ES-I3 (cell line): ENCODE results near the gene BLCAP.

ENCODE experiments used
- H3K36me3 ChIP-seq: 2 replicates; pipeline ENCODE4 v1.6.1; 2013; ENCODE audit warnings: mild to moderate bottlenecking, low read length, control low read depth, moderate library complexity; ENCODE audit not compliant: insufficient read depth
- H3K4me1 ChIP-seq: 2 replicates; pipeline ENCODE4 v1.6.1; 2013; ENCODE audit warnings: mild to moderate bottlenecking, control low read depth, low read length; ENCODE audit not compliant: insufficient read depth
- H3K9ac ChIP-seq: 2 replicates; pipeline ENCODE4 v1.6.1; 2013; ENCODE audit warnings: low read depth, mild to moderate bottlenecking, low read length, moderate library complexity
- H3K9me3 ChIP-seq: 2 replicates; pipeline ENCODE4 v1.6.1; 2013; ENCODE audit warnings: mild to moderate bottlenecking, low read length, moderate library complexity; ENCODE audit not compliant: control insufficient read depth, insufficient read depth

BLCAP gene

GRCh38 chr20:37520419-37520955, 7.2 kb downstream of the BLCAP start:
- Histone ChIP-seq H3K4me1 (peaks cover 30% of the 10 kb centered on the region), H3K9ac (peak overlapping the region; percentile 69; the same call in 1 of the 2 replicates), H3K36me3 (no peaks in the 10 kb centered on the region), H3K9me3 (no peaks in the 10 kb centered on the region)

DNA sequence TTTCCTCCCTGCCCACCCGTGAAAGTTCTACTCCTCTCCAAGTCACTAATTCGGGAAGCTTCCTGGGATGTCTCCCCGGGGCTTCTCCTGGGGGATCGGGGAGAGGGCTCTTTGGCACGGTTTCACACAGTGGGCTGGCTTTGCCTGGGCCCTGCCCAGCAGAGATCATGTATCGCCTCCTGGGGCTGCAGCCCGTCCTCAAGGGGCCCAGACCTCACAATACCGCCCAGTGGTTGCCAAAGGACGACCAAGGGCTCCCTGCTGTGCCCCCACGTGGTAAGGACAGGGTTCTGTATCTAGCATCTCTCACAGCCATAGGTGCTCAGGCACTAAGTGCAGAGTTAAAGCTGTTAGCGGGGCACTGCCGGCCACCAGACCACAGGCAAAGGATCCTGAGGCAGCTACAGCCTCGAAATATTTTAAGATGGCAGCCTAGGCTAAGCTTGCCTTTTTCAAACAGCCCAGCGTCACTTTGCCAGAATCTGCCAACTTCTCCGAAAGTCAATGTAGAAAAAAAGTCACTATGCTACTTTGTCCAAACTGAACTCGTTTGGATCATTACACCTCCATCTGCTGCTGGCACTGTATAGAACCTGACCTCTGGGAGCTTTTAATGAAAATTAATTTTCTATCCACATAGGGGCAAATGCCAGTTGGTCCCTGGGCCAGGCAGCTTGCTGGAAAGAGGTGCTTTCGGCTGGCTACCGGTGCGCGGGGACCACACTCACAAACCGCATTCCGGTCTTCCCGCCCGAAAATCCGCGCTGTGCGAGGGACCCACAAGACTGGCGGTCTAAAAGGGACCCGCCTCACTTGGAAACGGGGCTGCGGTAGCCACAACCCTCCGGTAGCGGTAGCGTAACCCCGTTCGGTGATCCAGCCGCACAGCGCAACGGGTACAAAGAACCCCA, 7.9 kb downstream of the BLCAP start:
- peak overlapping the region; percentile 69; the same call in 1 of the 2 replicates for H3K9ac ChIP-seq
- peaks cover 23% of the 10 kb centered on the region for H3K4me1 ChIP-seq
- 0 out of 2 replicates have a peak, but pooled peaks cover 2% of the 10 kb centered on the region for H3K36me3 ChIP-seq
- no peaks in the 10 kb centered on the region for H3K9me3 ChIP-seq

DNA sequence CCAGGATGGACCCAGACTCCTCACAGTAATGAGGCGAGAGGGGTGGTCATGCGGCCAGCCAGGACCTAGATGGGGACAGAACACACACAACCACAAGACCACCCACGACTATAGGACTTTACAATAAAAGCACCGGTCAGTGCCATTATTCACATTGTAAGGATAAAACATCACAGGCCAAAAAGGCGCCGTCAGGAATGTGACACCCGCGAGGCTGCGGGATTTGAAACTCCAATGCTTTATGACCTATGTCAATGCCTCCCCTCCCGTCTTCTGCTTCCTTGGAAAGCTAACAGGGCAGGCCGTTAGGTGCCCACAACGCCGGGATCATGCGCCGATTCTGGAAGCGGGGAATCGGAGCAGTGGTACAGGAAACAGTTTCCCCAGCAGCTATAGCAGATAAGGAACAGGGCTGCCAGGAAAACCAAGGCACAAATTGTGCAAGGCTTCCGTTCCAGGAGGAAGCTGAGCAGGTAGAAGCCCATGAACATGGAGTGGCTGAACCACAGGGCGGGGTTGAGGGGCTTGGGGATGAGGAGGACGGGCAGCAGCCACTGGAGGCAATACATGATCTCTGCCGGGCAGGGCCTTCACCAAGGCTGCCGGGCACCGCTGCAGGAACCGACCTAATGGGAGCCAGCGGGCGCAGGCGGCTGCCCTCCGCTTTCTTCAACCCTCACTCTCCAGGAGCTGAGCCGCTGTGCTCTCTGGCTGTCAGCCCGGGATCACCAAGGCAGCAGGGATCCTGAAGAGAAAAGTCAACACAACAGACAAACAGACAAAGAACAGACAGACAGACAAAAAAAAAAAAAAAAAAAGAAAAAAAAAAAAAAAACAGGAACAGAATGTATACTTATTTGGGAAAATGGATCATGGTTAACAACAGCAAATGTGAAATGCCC, 8.8 kb downstream of the BLCAP start:
- Histone ChIP-seq H3K9me3 (no peaks in the 10 kb centered on the region), H3K36me3 (0 out of 2 replicates have a peak, but pooled peaks cover 4% of the 10 kb centered on the region), H3K4me1 (peaks cover 15% of the 10 kb centered on the region), H3K9ac (no peak overlapping the region)

- Histone ChIP-seq H3K4me1 (peaks cover 15% of the 10 kb centered on the region), H3K9me3 (no peaks in the 10 kb centered on the region), H3K9ac (no peak overlapping the region), H3K36me3 (0 out of 2 replicates have a peak, but pooled peaks cover 4% of the 10 kb centered on the region)
Observed at GRCh38 chr20:37518059-37518458, 9.6 kb downstream of the BLCAP start.

GRCh38 chr20:37516811-37517750, 10.6 kb downstream of the BLCAP start:
- Histone ChIP-seq H3K4me1 (peaks cover 15% of the 10 kb centered on the region), H3K36me3 (0 out of 2 replicates have a peak, but pooled peaks cover 4% of the 10 kb centered on the region), H3K9ac (no peak overlapping the region), H3K9me3 (no peaks in the 10 kb centered on the region)

GRCh38 chr20:37515876-37516275, 11.8 kb downstream of the BLCAP start:
- Histone ChIP-seq H3K4me1 (peaks cover 15% of the 10 kb centered on the region), H3K9me3 (no peaks in the 10 kb centered on the region), H3K9ac (no peak overlapping the region), H3K36me3 (0 out of 2 replicates have a peak, but pooled peaks cover 4% of the 10 kb centered on the region)

DNA sequence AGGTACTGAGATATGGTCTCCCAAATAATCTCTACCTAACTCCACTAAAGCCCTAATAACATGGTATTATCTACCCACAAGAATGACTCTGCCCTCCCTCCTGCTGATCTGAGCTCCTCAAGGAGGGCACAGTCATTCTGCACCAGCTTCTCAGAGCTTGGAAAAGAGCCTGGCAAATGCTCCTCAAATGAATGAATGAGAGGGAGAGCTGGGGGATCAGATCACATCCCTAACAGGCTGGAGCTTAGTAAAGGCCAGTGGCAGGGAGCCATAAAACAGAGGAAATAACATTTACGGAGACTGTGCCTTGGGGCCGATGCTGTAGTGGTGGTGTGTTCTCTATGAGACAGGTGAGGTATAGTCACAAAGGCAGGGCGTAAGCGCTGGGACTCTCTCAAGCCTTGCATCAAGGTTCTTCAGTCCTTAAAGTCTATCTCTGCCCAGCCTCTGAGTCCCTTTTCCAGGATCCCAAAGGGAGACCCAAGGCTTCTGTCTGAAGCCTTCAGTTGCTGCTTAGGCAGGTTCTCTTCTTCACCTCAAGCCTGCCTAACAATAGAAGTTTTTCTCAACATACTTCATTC, 13.8 kb downstream of the BLCAP start:
- no peaks in the 10 kb centered on the region for H3K9me3 ChIP-seq
- H3K36me3 ChIP-seq, result 0 out of 2 replicates have a peak, but pooled peaks cover 4% of the 10 kb centered on the region
- peaks cover 12% of the 10 kb centered on the region for H3K4me1 ChIP-seq
- H3K9ac ChIP-seq, result no peak overlapping the region

- Histone ChIP-seq H3K4me1 (no peaks in the 10 kb centered on the region), H3K9me3 (no peaks in the 10 kb centered on the region), H3K36me3 (peaks cover 4% of the 10 kb centered on the region; the same call in 1 of the 2 replicates), H3K9ac (no peak overlapping the region)
Observed at GRCh38 chr20:37511610-37512275, 15.9 kb downstream of the BLCAP start.

DNA sequence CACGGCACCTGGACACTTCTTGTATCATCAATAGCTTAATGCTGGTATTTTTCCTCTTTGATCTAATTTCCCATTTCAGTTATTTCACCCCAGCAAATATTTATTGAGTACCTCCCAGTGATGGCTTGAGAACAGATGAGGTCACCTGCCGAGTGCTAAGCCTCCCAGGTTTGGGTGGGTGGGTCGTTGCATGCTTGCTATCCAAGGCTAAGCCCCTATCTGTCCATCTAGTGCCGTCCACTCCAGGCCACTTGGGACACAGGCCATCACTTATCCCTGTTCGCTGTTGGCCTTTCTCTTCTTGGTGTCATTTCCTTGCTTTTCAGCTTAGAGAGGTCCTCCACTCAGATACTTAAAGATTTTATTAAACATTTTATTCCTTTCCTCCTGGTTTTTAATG, 17.4 kb downstream of the BLCAP start:
- Histone ChIP-seq H3K36me3 (peaks cover 4% of the 10 kb centered on the region; the same call in 1 of the 2 replicates), H3K9me3 (no peaks in the 10 kb centered on the region), H3K9ac (no peak overlapping the region), H3K4me1 (peaks cover 11% of the 10 kb centered on the region; the same call in 1 of the 2 replicates)

GRCh38 chr20:37506152-37506725, 21.4 kb downstream of the BLCAP start:
- peaks cover 18% of the 10 kb centered on the region; the same call in 1 of the 2 replicates for H3K4me1 ChIP-seq
- no peak overlapping the region for H3K9ac ChIP-seq
- no peaks in the 10 kb centered on the region for H3K9me3 ChIP-seq
- H3K36me3 ChIP-seq, result no peaks in the 10 kb centered on the region; the same call in 1 of the 2 replicates

- Histone ChIP-seq H3K4me1 (peaks cover 18% of the 10 kb centered on the region; the same call in 1 of the 2 replicates), H3K9me3 (no peaks in the 10 kb centered on the region), H3K9ac (no peak overlapping the region), H3K36me3 (no peaks in the 10 kb centered on the region; the same call in 1 of the 2 replicates)
Observed at GRCh38 chr20:37505263-37506151, 22.2 kb downstream of the BLCAP start.
